GM12874 (cell line): Measurements from ENCODE around the gene LYL1.

Source experiments
- TF ChIP-seq, protein P1 (sequence below): IDR thresholded peaks from 2 replicates; pipeline ENCODE4 v1.5.1; 2011; ENCODE audit warnings: low read depth, mild to moderate bottlenecking, control low read depth, low read length, moderate library complexity; ENCODE audit not compliant: insufficient read depth

The LYL1 gene

DNA sequence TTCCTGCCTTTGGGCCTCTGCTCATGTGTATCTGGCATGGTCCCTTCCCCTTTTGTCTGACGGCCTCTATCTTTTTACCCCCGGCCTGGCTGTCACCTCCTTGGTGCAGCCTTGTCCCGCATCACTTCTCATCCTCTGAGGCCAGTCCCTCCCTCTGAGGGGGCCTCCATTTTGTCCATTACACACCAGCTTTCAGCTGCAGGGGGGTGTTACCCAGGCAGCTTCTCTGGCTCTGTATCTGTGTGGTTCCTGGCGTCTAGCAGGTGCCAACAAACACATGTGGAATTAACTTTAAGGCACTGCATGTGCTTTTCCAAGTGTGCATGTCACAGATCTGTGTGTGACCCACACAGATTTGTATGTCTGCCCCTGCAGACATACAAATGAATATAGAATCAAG lies 52.4 kb downstream of the LYL1 start:
- TF ChIP-seq, protein P1, sequence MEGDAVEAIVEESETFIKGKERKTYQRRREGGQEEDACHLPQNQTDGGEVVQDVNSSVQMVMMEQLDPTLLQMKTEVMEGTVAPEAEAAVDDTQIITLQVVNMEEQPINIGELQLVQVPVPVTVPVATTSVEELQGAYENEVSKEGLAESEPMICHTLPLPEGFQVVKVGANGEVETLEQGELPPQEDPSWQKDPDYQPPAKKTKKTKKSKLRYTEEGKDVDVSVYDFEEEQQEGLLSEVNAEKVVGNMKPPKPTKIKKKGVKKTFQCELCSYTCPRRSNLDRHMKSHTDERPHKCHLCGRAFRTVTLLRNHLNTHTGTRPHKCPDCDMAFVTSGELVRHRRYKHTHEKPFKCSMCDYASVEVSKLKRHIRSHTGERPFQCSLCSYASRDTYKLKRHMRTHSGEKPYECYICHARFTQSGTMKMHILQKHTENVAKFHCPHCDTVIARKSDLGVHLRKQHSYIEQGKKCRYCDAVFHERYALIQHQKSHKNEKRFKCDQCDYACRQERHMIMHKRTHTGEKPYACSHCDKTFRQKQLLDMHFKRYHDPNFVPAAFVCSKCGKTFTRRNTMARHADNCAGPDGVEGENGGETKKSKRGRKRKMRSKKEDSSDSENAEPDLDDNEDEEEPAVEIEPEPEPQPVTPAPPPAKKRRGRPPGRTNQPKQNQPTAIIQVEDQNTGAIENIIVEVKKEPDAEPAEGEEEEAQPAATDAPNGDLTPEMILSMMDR = no peak
